Activated CD4-positive, alpha-beta T cell treated with anti-CD3 and anti-CD28 coated beads for 24 hours (primary cell): ENCODE measurements around the gene TFEC.
"Not testable (repeated sequence)": the region's sequence is repeated elsewhere in the genome, so short reads cannot be mapped to it uniquely, and the experiment has no call there.

Experiments used
- DNase-seq, 2 donors: peaks; one replicate each; pipeline ENCODE4 v3.0.0-alpha.2; 2020; ENCODE audit warnings: low read depth in 2 of 2

Gene TFEC, protein sequence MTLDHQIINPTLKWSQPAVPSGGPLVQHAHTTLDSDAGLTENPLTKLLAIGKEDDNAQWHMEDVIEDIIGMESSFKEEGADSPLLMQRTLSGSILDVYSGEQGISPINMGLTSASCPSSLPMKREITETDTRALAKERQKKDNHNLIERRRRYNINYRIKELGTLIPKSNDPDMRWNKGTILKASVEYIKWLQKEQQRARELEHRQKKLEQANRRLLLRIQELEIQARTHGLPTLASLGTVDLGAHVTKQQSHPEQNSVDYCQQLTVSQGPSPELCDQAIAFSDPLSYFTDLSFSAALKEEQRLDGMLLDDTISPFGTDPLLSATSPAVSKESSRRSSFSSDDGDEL

DNA sequence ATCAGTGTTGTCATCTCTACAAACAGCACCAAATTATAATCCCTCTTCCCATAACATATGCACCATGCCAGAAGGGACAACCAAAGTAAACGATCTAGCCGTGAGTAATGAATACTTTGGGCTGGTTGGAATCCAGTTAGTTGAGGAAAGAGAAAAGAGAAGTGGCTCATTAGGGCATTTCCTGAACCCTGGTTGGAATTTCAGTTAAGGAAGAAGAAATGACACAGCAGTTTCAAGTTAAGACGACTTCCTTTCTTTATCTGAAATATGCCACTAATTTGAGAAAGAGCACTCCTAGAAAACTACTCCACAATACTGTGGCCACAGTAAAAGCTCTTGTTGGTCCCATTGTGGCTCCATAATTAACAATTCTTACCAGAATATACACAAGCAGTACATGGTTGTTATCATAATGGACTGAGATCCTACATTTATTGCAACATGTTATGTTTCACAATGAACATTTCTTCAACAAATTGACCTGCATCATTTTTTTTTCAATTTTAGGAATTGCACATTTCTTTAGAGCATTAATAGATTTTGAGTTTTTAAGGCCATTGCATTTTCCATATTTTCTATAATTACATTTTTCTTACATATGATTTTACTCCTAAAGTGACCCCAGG, at the start of gene TFEC:
TFEC (minus strand) TSS at position 113 of the 626 bp plus-strand sequence. CDS start 46,322 bp downstream, outside the sequence.
- DNase-seq, result no peak

DNA sequence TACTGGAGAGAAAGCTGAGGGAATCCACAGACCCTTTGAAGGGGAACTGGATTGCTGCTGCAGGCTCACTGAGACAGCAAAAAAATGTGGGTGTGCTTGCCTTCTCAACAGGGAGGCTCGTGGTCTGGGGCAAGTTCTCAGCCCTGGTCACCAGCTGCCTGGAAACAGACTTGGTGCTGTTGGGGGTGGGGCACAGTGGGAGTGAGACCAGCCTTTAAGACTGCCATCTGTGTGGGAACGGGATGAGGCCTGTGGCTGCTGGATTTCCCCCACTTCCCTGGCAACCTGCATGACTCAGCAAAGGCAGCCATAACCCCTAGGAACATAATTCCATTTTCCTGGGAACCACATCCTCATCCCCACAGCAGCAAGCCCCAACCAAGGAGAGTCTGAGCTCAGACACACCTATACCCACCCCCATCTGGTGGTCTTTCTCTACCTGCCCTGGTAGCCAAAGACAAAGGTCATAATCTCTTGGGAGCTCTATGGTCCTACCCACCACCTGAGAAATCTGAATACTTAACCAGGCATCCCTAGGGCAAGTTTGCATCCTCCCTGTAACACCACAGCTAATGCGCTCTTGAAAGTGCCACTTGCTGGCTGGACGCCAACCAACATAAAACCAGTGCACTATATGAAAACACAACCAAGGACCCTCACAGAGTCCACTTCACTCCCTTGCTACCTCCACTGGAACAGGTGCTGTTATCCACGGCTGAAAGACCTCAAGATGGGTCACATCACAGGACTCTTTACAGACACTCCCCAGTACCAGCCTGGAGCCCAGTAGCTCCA, 45.0 kb upstream of the TFEC start:
- DNase-seq, result no peak

DNA sequence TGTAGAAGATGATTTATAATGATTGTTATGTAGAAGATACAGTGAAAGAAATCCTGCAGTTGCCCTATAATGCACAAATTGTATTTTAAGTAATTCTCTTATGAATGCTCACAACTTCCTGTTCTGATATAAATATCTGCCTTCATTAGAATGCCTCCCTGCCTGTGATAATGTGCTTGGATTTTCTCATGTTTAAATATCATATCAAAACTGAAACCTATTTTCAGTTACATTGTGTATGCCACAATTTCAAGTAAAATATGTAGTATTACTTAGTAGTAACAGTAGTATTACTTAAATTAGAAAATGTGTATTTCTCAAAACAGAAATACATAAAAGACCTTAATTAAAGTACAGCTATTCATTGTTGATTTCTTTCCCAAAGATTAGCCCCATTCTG, 41.1 kb upstream of the TFEC start:
- no peak for DNase-seq

DNA sequence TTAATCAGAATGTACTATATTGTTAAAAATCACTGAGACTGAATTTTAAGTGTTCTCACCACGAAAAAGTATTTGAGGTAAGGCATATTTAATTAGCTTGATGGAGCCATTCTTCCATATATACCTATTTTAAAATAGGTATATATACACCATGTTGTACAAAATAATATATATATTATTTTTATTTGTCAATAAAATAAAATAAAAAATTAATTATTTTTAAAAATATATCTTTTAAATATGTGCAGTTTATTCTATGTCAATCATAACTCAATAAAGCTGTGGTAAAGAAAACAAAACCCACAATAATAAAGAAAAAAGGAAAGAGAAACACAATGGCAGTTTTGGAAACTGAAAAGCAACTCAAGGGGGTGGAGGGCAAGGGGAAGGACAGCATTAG, 33.6 kb upstream of the TFEC start:
- no peak for DNase-seq

DNA sequence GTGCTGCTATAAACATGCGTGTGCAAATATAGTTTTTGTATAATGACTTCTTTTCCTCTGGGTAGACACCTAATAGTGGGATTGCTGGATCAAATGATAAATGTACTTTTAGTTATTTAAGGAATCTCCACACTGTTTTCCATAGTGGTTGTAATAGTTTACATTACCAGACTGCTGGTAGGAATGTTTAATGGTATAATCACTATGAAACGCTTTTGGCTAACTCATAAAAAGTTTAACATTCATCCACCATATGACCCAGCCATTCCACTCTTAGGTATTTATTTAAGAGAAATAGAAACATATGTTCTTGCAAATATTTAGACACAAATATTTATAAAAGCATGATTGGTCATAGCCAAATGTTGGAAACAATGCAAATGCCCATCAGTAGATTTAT, 32.1 kb upstream of the TFEC start:
- no peak for DNase-seq

DNA sequence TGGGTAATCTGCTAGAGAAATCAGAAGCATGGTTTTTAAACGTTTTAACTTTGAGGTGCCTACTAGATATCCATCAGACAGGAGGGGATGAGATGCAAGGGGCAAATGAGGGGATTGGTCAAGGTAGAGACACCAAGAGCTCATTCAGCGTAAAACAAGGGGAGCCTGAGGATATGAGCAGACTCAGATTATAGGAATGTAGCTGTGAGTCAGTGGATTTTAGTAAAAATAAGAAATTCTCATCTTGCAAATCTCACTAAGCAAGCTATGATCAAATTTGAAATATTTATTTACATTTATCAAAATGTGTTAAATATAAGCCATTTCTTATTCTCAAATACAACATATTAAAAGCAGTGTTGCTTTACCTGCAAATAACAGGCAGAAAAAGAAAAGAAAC, 21.4 kb upstream of the TFEC start:
- DNase-seq, result no peak

DNA sequence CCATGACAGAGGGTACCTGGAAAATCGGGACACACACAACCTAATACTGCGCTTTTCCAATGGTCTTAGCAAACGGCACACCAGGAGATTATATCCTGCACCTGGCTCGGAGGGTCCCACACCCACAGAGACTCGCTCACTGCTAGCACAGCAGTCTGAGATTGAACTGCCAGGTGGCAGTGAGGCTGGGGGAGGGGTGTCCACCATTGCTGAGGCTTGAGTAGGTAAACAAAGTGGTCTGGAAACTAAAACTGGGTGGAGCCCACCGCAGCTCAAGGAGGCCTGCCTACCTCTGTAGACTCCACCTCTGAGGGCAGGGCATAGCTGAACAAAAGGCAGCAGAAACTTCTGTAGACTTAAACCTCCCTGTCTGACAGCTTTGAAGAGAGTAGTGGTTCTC, 16.7 kb upstream of the TFEC start:
- DNase-seq, result not testable (repeated sequence)

DNA sequence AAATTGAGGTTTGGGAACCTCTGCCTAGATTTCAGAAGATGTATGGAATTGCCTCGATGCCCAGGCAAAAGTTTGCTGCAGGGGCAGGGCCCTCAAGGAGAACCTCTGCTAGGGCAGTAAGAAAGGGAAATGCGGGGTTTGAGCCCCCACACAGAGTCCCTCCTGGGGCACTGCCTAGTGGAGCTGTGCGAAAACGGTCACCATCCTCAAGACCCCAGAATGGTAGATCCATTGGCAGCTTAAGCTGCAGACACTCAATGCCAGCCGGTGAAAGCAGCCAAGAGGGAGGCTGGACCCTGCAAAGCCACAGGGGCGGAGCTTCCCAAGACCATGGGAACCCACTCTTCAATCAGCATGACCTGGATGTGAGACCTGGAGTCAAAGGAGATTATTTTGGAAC, 15.0 kb upstream of the TFEC start:
- no peak for DNase-seq

DNA sequence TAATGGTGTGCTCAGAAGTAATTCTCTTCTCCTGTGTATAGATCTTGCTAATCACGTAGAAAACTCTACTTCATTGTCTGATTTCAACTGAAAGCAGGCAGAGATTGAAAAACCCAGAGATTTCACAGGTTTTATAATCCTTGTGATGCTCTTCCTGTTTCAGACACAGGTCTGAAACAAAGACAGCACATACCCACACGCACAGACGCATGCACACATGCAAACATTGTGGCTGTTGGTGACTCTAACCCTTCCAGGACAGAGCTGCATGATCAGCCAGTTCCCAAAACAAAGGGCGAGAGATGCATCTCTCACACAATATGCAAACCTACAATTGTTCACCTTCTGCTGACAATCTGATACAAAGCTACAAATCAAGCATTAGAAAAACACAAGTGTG, 11.1 kb upstream of the TFEC start:
- DNase-seq, result no peak

DNA sequence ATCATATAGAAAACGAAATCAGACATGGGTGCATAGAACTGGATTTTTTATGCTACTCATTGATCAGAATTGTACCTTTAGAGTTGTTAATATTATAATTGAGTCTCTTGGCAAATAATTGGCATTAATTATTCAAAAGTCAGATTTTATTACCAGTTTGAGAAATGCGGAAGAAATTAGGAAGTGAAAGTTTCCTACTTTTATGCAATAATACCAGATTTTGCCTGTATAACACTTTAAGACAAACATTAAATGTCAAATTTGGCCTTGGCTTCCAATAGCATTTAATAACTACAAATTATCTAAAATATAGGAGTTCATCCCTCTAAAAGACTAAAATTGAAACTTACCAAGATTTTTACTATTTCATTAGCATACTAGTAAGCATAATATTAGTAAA, 6.8 kb upstream of the TFEC start:
- DNase-seq, result no peak

DNA sequence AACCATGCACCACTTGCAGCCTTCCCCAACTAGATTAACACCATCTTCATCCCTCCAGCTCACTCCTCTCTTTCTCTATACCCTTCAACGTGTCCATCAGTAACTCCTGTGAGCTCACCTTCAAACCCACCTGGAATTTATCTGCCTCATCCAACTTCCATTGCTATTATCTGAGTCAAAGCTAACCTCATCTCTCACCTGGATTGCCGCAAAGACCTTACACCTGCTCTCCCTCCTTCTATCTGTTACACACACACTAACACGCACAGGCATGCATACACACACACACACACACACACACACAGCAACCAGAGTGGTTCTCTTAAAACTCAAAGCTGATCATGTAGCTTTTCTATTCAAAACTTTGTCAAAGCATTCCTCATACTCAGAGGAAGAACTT, 3.8 kb upstream of the TFEC start:
- DNase-seq, result no peak

DNA sequence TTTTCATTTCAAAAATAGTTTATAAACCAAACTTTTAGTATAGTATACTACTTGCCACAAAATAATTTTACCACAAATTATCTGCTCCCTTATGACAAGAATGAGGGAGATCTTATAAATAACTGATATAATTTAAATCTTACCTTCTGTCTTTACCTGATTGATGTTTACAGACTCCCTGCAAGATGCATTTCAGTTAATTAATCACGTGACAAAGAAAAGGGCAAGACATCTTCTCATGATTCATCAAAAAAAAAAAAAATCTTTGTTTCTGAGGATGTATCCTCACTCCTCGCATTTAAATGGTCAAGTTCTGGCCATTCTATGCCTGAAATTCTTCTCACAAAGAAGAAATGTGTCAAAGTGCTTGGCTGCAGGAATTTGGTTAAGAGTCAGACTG, 2.3 kb upstream of the TFEC start:
- no peak for DNase-seq

DNA sequence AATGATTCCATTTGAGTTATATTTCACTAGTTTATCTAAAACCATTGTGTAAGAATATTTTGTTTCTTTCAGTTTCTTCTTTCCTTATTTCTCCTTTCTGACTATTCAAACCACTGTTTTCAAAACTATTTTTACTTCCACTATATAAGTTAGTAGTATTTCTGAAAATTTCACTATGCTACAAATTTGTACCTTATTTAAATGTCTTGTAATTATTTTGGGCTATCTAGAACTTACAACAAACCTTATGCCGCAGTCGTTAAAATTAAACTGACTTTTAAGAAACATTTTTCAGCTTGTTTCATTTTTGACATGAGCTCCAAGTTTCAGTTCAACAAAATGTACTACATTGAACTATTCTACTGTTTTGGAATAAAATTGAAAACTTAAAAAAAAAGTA, 1.8 kb downstream of the TFEC start:
- no peak for DNase-seq

DNA sequence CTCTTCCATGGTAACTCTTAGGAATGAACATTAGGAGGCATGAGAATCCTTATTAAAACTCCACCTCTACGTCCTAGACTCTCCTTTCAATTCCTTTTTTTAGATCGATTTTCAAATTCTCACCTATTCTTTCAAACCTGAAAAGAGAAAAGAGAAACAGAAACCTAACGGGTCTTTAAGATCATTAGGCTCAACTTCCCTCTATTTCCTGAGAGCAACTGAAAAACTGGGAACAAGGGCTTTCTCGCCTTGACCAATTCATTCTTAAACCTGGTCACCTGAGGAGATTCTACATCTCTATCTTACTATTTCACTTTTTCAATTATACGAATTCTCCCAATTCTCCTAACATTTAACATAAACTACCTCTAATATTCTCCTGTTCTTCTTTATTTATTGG, 2.8 kb downstream of the TFEC start:
- no peak for DNase-seq

DNA sequence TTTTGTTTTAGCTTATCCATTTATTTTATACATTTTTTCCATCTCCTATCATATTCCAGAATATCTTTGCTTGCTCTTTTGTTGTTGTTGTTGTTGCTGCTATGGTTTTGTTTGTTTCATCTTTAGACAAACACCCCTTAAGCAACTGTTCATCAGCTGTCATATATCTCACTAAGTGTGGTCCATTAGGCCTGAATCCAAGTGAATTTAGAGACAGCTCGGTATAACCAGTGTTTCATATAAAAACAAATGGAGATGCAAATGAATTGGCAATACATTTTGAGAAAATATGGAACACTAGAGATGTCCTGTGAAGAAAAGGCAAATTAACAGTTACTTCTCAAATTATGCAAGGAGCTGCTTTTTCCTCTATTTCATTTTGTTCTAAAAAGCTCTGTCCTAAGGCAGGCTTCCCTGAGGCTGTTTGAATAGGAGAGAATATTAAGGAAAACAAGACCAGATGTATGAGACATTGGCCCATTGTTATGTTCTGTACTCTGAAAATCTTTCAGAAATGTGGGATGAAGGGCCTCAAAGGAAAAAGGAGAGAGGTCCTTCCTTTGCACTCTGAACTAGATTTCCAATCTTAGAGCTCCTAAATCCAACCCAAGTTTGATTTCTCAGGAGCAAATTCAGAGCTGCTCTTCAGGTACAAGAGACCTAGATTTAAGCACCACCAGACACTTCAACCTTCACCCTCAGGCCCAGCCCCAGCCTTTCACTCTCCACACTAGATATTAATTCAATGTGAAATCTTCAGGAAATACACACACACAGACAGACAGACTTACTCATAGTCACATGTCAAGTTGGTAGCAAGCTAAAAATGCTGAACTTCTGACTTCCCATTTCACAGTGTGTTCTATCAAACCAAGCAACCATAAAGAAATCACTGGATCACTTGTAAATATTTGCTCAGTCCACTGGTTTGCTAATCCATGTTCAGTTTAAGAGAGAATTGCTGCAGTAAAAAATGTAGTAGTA, 5.4 kb downstream of the TFEC start:
- DNase-seq, result no peak

DNA sequence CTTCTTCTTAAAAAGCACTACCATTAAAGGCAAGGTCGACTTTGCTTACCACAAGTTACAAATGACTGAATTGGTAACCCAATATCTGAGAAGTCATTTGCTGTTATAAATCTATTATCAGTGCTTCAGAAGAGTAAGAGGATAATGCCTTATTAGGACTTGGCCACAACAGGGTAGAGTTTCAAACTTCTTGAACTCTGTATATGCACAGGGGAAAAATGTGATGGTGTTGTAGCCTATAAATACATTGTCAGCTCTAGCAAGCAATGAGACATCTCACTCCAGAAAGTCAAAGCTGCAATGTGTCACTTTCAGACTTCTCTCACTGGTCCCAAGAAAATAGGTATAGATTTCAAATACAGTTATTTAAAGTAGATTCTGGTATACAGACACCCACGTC, 9.3 kb downstream of the TFEC start:
- DNase-seq, result no peak

DNA sequence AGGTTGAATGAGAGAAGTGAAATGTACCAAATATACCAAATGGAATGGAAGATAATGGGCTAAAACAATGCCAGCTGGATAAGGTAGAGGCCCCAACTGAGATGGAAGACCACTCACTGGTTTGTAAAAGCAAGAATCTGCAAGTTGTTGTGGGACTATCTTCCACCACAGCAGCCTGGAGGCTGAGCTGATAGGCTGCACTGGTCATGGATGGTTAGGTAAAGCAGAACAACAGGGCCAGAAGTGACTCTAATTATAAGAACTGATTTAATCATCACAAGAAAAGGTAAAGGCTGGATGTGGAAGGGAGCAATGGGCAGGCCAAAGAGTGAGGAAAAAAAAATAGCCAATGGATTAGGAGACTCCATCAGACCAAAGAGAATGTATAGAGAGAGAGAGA, 11.8 kb downstream of the TFEC start:
- no peak for DNase-seq

DNA sequence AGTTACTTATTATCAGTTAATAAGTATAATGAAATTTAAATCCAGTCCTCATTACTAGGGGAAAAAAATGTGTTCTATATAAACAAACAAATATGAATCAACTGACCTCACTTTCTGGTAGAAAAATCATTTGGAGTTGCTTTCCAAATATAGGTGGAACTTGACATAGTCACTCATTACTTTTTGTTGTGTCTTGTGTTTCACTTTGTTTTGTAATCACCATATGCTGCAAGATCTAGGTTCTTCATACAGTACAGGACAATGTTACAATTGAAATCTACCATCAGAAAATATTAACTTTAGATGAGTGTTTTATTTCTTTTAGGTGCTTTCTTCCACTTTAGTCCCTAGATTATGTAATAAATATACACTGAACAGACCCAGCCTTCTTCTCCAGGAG, 16.9 kb downstream of the TFEC start:
- DNase-seq, result no peak

DNA sequence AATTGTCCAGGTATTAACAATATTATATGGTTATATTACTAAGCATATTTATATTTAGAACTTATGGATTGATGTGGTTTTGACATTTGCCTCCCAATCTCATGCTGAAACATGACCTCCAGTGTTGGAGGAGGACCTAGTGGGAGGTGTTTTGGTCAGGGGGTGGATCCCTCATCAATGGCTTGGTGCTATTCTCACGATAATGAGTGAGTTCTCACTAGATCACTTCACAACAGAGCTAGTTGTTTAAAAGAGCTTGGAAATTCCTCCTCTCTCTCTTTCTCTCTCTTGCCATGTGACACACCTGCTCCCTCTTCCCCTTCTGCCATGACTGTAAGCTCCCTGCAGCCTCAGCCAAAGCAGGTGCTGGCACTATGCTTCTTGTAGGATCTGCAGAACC, 19.0 kb downstream of the TFEC start:
- no peak for DNase-seq

DNA sequence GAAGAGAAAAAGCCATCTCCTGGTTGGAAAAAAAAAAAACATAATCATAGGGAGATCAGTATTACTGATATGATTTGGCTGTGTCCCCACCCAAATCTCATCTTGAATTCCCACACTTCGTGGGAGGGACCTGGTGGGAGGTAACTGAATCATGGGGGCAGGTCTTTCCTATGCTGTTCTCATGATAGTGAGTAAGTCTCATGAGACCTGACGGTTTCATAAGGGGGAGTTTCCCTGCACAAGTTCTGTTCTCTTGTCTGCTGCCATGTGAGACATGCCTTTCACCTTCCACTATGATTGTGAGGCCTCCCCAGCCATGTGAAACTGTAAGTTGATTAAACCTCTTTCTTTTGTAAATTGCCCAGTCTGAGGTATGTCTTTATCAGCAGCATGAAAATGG, 25.8 kb downstream of the TFEC start:
- DNase-seq, result not testable (repeated sequence)

DNA sequence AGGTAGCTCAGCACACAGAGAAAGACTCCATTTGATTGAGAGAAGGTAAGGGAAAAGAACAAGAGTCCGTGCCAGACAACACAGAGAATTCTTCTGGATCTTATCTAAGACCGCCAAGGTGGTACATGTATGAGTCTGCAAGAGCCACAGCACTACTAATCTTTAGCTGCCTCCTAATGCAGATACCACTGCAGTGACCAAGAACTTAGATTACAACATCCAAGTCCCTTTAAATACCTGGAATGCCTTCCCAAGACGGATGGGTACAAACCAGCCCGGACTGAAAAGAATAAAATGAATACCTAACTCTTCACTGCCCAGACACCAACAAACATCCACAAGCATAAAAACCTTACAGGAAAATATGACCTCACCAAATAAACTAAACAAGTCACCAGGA, 33.3 kb downstream of the TFEC start:
- no peak for DNase-seq

DNA sequence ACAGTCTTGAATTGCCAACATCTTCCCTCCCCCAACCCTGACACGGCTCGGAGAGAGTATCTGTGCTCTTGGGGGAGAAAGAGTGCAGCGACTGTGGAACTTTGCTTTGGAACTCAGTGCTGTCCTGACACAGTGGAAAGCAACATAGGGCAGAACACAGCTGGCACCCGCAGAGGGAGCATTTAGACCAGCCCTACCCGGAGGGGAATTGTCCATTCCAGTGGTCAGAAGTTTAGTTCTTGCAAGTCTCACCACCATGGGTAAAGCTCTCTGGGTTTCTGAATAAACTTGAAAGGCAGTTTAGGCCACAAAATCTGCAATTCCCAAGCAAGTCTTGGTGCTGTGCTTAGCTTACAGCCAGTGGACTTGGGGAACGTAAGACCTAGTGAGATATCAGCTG, 34.9 kb downstream of the TFEC start:
- no peak for DNase-seq
